ENCODE results near the gene BEND2.

The BEND2 gene

GRCh38 chrX:18136816-18137215, 83.9 kb downstream of the BEND2 start:
- DNase-seq = no peak

GRCh38 chrX:18133605-18134004, 87.1 kb downstream of the BEND2 start:
- no peak for DNase-seq

GRCh38 chrX:18129690-18130089, 91.0 kb downstream of the BEND2 start:
- no peak for DNase-seq

- no peak for DNase-seq
Measured at GRCh38 chrX:18126971-18127370, 93.7 kb downstream of the BEND2 start.

- no peak for DNase-seq
Measured at GRCh38 chrX:18119856-18120255, 100.8 kb downstream of the BEND2 start.

Data from effector CD8-positive, alpha-beta T cell (primary cell).